ENCODE data around the gene KPNB1.

Gene KPNB1

GRCh38 chr17:47635734-47636133 is 14.0 kb upstream of the KPNB1 start (continued):
- TF ChIP-seq REST (tag by site-specific recombination; IDR thresholded peaks at IDR 0.05) = no peak
- no peak for TF ChIP-seq ZNF394 (tag by site-specific recombination; IDR thresholded peaks at IDR 0.05; ENCODE audit: borderline replicate concordance)
- no peak for TF ChIP-seq GLIS1 (tag by site-specific recombination; IDR thresholded peaks at IDR 0.05)
- no peak for TF ChIP-seq ZNF473 (tag by site-specific recombination; IDR thresholded peaks at IDR 0.05)
- no peak for TF ChIP-seq INSM2 (tag by site-specific recombination; IDR thresholded peaks at IDR 0.05)

DNA sequence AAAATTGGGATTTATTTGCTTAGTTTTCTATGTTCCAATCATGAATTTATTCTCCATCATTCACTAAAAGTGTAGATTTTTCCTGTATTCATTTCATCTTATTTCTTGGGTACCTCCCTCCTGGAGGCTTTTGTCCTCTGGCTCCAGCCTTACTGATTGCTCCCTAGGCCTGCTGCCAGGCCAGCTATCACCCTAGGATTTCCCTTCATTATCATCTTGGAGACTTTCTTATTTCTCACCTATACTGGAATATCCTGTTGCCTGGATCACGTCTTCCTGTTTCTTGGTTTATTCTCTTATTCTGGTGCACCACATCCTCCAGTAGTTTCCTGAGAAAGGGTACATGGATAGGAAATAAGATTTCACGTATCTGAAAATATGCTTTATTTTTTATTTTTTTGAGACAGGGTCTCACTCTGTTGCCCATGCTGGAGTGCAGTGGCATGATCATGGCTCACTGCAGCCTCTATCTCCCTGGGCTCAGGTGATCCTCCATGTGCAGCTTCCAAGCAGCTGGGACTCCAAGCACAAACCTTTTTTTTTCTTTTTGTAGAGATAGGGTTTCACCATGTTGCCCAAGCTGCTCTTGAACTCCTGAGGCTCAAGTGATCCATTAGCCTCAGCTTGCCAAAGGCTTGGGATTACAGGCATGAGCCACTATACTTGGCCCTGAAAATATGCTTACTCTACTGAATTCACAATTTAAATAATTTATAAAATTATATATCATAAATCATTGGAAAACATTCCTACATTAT is 13.3 kb upstream of the KPNB1 start:
- CTCF ChIA-PET = interaction anchor here (0.5 to 1.4 kb wide), 3 partner anchors 18 to 503 kb away, joined by 3 read pairs; no protein-coding TSS in a partner anchor
- H3K4me3 ChIP-seq (ENCODE audit: low read depth, low read length) = no peak overlapping the region
- peaks cover 3 to 7% of the 10 kb centered on the region in 2 experiments; a peak in 2 of 3 replicates for H3K36me3 ChIP-seq (ENCODE audit: control insufficient read depth in 2 of 2, insufficient read depth in 1 of 2, low read length in 2 of 2)
- no peaks in the 10 kb centered on the region for H3K9me3 ChIP-seq (ENCODE audit: control insufficient read depth, insufficient read depth, low read depth, low read length)
- no peak overlapping the region for H3K27ac ChIP-seq (ENCODE audit: extremely low read depth, low read depth, low read length)
- POLR2A ChIA-PET = interaction anchor here (0.6 to 1.0 kb wide), 2 partner anchors 13 to 968 kb away, joined by 3 to 5 read pairs; partner anchors contain the start of gene KPNB1
- TF ChIP-seq ZBTB20 (tag by site-specific recombination; IDR thresholded peaks at IDR 0.05) = no peak
- TF ChIP-seq, protein P1, sequence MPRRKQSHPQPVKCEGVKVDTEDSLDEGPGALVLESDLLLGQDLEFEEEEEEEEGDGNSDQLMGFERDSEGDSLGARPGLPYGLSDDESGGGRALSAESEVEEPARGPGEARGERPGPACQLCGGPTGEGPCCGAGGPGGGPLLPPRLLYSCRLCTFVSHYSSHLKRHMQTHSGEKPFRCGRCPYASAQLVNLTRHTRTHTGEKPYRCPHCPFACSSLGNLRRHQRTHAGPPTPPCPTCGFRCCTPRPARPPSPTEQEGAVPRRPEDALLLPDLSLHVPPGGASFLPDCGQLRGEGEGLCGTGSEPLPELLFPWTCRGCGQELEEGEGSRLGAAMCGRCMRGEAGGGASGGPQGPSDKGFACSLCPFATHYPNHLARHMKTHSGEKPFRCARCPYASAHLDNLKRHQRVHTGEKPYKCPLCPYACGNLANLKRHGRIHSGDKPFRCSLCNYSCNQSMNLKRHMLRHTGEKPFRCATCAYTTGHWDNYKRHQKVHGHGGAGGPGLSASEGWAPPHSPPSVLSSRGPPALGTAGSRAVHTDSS (tag by site-specific recombination; IDR thresholded peaks at IDR 0.05) = no peak
- TF ChIP-seq, protein P2, sequence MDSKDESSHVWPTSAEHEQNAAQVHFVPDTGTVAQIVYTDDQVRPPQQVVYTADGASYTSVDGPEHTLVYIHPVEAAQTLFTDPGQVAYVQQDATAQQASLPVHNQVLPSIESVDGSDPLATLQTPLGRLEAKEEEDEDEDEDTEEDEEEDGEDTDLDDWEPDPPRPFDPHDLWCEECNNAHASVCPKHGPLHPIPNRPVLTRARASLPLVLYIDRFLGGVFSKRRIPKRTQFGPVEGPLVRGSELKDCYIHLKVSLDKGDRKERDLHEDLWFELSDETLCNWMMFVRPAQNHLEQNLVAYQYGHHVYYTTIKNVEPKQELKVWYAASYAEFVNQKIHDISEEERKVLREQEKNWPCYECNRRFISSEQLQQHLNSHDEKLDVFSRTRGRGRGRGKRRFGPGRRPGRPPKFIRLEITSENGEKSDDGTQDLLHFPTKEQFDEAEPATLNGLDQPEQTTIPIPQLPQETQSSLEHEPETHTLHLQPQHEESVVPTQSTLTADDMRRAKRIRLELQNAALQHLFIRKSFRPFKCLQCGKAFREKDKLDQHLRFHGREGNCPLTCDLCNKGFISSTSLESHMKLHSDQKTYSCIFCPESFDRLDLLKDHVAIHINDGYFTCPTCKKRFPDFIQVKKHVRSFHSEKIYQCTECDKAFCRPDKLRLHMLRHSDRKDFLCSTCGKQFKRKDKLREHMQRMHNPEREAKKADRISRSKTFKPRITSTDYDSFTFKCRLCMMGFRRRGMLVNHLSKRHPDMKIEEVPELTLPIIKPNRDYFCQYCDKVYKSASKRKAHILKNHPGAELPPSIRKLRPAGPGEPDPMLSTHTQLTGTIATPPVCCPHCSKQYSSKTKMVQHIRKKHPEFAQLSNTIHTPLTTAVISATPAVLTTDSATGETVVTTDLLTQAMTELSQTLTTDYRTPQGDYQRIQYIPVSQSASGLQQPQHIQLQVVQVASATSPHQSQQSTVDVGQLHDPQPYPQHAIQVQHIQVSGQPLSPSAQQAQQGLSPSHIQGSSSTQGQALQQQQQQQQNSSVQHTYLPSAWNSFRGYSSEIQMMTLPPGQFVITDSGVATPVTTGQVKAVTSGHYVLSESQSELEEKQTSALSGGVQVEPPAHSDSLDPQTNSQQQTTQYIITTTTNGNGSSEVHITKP (tag by site-specific recombination; IDR thresholded peaks at IDR 0.05) = no peak
- TF ChIP-seq ZNF140 (tag by site-specific recombination; IDR thresholded peaks at IDR 0.05) = no peak
- TF ChIP-seq ZNF48 (tag by site-specific recombination; IDR thresholded peaks at IDR 0.05) = no peak
- no peak for TF ChIP-seq ZNF558 (tag by site-specific recombination; IDR thresholded peaks at IDR 0.05)
- no peak for TF ChIP-seq ZFP69B (tag by site-specific recombination; IDR thresholded peaks at IDR 0.05)
- no peak for TF ChIP-seq ZNF639 (tag by site-specific recombination; IDR thresholded peaks at IDR 0.05)
- no peak for TF ChIP-seq CTCF (tag by site-specific recombination; IDR thresholded peaks at IDR 0.05)
- no peak for TF ChIP-seq PRDM6 (tag by site-specific recombination; IDR thresholded peaks at IDR 0.05)
- no peak for TF ChIP-seq ZBTB6 (tag by site-specific recombination; IDR thresholded peaks at IDR 0.05)
- TF ChIP-seq ZNF423 (tag by site-specific recombination; IDR thresholded peaks at IDR 0.05) = no peak
- H3K4me1 ChIP-seq (ENCODE audit: control insufficient read depth, insufficient read depth, low read length) = no peaks in the 10 kb centered on the region; the same call in 1 of the 2 replicates
